IPS DF 6.9 (cell line): Measurements from ENCODE around the gene CFDP1.

Experiments used
- DNase-seq: peaks from one replicate; pipeline ENCODE4 v3.0.0-alpha.2; 2013; ENCODE audit warnings: low read depth, low spot score
- H3K27ac ChIP-seq: one replicate; pipeline ENCODE4 v1.5.1; 2013; ENCODE audit warnings: low read length, control low read depth
- H3K27me3 ChIP-seq: 2 replicates; pipeline ENCODE4 v1.6.1; 2013; ENCODE audit warnings: mild to moderate bottlenecking, low read length; ENCODE audit not compliant: control insufficient read depth, insufficient read depth
- H3K36me3 ChIP-seq: 2 replicates; pipeline ENCODE4 v1.6.1; 2013; ENCODE audit warnings: low read length; ENCODE audit not compliant: control insufficient read depth, insufficient read depth
- H3K4me1 ChIP-seq: 2 replicates; pipeline ENCODE4 v1.6.1; 2013; ENCODE audit warnings: low read length; ENCODE audit not compliant: control insufficient read depth, insufficient read depth
- H3K4me3 ChIP-seq: 2 replicates; pipeline ENCODE4 v1.5.1; 2013; ENCODE audit warnings: mild to moderate bottlenecking, low read length
- H3K9me3 ChIP-seq: 2 replicates; pipeline ENCODE4 v1.6.1; 2013; ENCODE audit warnings: low read length, inconsistent platforms; ENCODE audit not compliant: control insufficient read depth, insufficient read depth
- WGBS: extraction: QIAGEN DNeasy Blood & Tissue Kit; methylation state at CpG from one replicate; pipeline ENCODE4 v1.1.7; 2013; ENCODE audit warnings: mixed read lengths, missing lambda C conversion rate; ENCODE audit not compliant: insufficient read length, insufficient coverage; 5-methylcytosine and 5-hydroxymethylcytosine counted together

The CFDP1 gene

DNA sequence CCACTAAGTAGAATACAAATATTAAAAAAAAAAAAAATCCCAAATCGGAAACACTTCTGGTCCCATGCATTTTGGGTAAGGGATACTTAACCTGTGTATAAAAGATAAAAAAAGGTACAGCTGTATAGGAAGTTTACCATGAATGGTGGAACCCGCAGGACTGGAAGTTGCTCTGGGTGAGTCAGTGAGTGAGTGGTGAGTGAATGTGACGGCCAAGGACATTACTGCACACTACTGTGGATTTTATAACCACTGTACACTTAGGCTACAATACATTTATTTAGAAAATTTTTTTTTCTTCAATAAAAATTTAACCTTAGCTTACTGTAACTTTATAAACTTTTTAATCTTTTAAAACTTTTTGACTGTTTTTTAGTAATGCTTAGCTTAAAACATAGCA lies 110.6 kb downstream of the CFDP1 start:
- DNase-seq = no peak
- H3K36me3 ChIP-seq = no peaks in the 10 kb centered on the region; the same call in 1 of the 2 replicates
- H3K9me3 ChIP-seq = no peaks in the 10 kb centered on the region
- no peak overlapping the region for H3K27ac ChIP-seq
- no peak overlapping the region for H3K4me3 ChIP-seq
- no peaks in the 10 kb centered on the region for H3K27me3 ChIP-seq
- no CpG with 5 or more reads among the region's 3 CpGs for WGBS
- H3K4me1 ChIP-seq = no peaks in the 10 kb centered on the region

GRCh38 chr16:75320435-75320834 lies 112.9 kb downstream of the CFDP1 start:
- no peak overlapping the region for H3K27ac ChIP-seq
- no peak overlapping the region for H3K4me3 ChIP-seq
- no peaks in the 10 kb centered on the region for H3K4me1 ChIP-seq
- no peaks in the 10 kb centered on the region; the same call in 1 of the 2 replicates for H3K36me3 ChIP-seq
- WGBS = no CpG with 5 or more reads among the region's 3 CpGs
- no peaks in the 10 kb centered on the region for H3K9me3 ChIP-seq
- no peaks in the 10 kb centered on the region for H3K27me3 ChIP-seq
- DNase-seq = no peak

GRCh38 chr16:75319513-75320411 lies 113.5 kb downstream of the CFDP1 start:
- Histone ChIP-seq H3K9me3 (no peaks in the 10 kb centered on the region), H3K27ac (no peak overlapping the region), H3K36me3 (no peaks in the 10 kb centered on the region; the same call in 1 of the 2 replicates), H3K4me1 (no peaks in the 10 kb centered on the region), H3K4me3 (no peak overlapping the region), H3K27me3 (no peaks in the 10 kb centered on the region)
- no peak for DNase-seq
- WGBS = no CpG with 5 or more reads among the region's 13 CpGs

- WGBS = no CpG with 5 or more reads among the region's 3 CpGs
- H3K4me3 ChIP-seq = no peak overlapping the region
Measured at GRCh38 chr16:75318737-75319136, 114.6 kb downstream of the CFDP1 start.

DNA sequence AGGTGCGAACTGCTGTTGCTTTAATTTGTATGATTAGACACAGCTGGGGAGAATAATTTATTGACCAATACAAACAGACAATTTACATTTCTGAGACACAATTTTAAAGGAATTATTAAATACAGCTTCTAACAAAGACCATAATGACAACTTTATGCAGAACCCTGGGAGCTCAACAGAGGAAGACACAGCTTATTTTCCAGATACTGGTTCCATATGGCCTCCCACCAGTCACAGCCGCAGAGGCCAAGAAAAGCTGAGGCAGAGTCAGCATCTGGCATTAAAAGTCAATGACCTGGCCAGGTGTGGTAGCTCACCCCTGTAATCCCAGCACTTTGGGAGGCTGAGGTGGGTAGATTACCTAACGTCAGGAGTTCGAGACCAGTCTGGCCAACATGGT lies 115.8 kb downstream of the CFDP1 start:
- no peaks in the 10 kb centered on the region for H3K36me3 ChIP-seq
- DNase-seq = no peak
- H3K4me3 ChIP-seq = no peak overlapping the region
- no CpG with 5 or more reads among the region's 4 CpGs for WGBS
- no peaks in the 10 kb centered on the region for H3K27me3 ChIP-seq
- H3K4me1 ChIP-seq = no peaks in the 10 kb centered on the region
- H3K27ac ChIP-seq = no peak overlapping the region
- H3K9me3 ChIP-seq = no peaks in the 10 kb centered on the region

More at GRCh38 chr16:75318737-75319136, 114.6 kb downstream of the CFDP1 start:
- no peaks in the 10 kb centered on the region for H3K9me3 ChIP-seq
- H3K27me3 ChIP-seq = no peaks in the 10 kb centered on the region
- H3K4me1 ChIP-seq = no peaks in the 10 kb centered on the region
- DNase-seq = no peak
- no peak overlapping the region for H3K27ac ChIP-seq
- H3K36me3 ChIP-seq = no peaks in the 10 kb centered on the region

DNA sequence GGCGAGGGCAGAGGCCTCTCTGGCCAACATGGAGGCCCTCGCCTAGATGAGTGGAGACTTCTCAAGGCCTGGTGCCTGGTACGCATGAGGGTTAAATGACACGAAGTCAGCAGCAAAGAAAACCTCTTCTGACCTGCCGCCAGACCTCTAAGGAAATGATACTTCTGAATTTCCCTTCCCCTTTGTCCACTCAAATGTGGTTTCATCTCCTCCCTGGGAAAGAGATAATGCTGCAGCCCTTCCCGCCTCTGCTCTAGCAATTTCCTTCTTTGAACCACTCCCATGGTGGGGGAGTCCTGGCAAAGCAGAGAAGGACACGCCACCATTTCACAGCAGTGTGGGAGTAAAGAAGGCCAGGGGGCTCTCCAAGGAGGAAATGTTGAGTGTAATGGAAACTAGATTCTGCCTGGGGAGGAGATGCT lies 116.2 kb downstream of the CFDP1 start:
- H3K27ac ChIP-seq = no peak overlapping the region
- no peak for DNase-seq
- H3K4me3 ChIP-seq = no peak overlapping the region
- no peaks in the 10 kb centered on the region for H3K36me3 ChIP-seq
- no peaks in the 10 kb centered on the region for H3K27me3 ChIP-seq
- no CpG with 5 or more reads among the region's 7 CpGs for WGBS
- H3K9me3 ChIP-seq = no peaks in the 10 kb centered on the region
- H3K4me1 ChIP-seq = no peaks in the 10 kb centered on the region

DNA sequence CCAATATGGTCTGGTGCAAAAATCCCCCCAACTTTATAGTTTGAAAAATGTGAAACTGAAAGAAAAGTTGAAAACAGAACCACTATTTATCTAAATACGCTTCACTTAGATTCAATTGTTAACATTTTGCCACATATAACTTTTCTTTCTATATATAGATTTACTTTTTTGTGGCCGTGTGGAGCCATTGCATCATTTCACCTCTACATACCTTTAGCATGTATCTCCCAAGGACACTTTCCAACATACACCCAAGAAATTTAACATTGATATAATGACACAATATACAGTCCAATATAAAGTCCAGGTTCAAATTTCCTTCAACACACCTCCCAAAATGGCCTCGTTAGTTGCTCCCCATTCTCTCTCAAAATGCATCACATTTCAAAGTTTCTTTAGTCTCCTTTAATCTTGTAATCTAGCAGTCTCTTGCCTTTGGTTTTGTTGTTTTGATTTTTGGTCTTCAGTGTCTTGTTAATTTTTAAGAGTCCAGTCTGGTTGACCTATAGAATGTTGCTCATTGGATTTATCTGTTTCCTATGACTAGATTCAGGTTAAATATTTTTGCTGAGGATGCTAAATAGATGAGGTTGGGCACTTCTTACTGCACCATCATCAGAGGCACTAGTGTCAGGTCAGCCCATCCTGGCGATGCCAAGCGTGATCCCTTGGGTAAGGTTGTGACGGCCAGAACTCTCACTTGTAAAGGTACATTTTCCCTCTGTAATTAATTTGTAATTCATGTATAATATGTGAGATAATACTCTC lies 117.6 kb downstream of the CFDP1 start:
- no CpG with 5 or more reads among the region's 6 CpGs for WGBS
- Histone ChIP-seq H3K27ac (no peak overlapping the region), H3K4me1 (no peaks in the 10 kb centered on the region), H3K4me3 (no peak overlapping the region), H3K9me3 (no peaks in the 10 kb centered on the region), H3K27me3 (no peaks in the 10 kb centered on the region), H3K36me3 (no peaks in the 10 kb centered on the region)
- DNase-seq = no peak

DNA sequence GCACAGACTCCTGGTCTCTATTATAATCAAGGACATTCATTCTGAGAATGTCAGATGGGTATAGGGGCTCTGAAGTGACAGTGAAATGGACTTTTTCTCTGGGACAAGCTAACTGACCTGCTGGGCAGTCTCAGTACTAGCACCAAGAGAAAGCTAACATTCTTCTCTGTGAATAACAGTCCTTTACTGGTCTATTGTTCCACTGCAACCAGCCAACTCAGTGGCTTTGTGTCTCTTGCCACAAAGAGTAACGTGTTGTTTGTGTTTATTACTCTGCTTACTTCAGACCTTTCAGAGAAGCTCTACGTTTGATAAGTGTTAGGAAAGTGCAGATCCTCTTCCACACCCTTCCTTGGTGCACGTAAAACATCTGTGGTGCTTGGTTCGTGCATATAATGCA lies 120.4 kb downstream of the CFDP1 start:
- H3K27me3 ChIP-seq = no peaks in the 10 kb centered on the region
- no peaks in the 10 kb centered on the region for H3K4me1 ChIP-seq
- H3K36me3 ChIP-seq = no peaks in the 10 kb centered on the region
- no CpG with 5 or more reads among the region's 4 CpGs for WGBS
- no peak for DNase-seq
- H3K4me3 ChIP-seq = no peak overlapping the region
- H3K27ac ChIP-seq = no peak overlapping the region
- H3K9me3 ChIP-seq = no peaks in the 10 kb centered on the region

DNA sequence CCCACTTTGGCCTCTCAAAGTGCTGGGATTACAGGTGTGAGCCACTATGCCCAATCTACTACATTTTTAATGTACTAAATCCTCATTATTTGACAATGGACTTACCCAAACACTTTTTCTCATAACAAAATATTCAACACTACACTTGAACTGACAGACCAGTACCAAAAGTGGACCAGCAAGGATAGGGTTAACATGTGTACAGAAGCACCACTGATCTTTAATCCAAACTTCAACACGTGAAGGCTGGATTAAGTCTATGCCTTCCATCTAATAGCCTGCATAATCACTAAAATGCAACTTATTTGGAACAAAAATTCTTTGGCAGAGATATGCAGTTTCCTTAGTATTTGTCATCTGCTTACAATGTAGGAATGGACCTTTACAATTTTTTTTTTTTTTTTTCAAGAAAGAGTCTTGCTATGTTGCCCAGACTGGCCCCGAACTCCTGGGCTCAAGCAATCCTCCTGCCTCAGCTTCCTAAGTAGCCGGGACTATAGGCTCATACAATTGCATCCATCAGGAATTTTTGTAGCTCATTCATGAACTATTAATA lies 121.8 kb downstream of the CFDP1 start:
- H3K4me3 ChIP-seq = no peak overlapping the region
- H3K27me3 ChIP-seq = no peaks in the 10 kb centered on the region
- no CpG with 5 or more reads among the region's 3 CpGs for WGBS
- no peak for DNase-seq
- no peak overlapping the region for H3K27ac ChIP-seq
- no peaks in the 10 kb centered on the region for H3K4me1 ChIP-seq
- H3K36me3 ChIP-seq = no peaks in the 10 kb centered on the region
- H3K9me3 ChIP-seq = no peaks in the 10 kb centered on the region

- DNase-seq = no peak
- Histone ChIP-seq H3K4me1 (no peaks in the 10 kb centered on the region), H3K27me3 (no peaks in the 10 kb centered on the region), H3K4me3 (no peak overlapping the region), H3K9me3 (no peaks in the 10 kb centered on the region), H3K27ac (no peak overlapping the region), H3K36me3 (no peaks in the 10 kb centered on the region)
- WGBS = no CpG with 5 or more reads among the region's 3 CpGs
Measured at GRCh38 chr16:75310541-75310940, 122.8 kb downstream of the CFDP1 start.
